MM.1S (cell line): Measurements from ENCODE around the gene MPG.

ENCODE experiments used
- DNase-seq: peaks from one replicate; pipeline ENCODE4 v3.0.0-alpha.2; 2015
- H2AFZ ChIP-seq: fragments of 300-600 bp; sonication (generic); 2 replicates; pipeline ENCODE4 v1.6.0; 2016; ENCODE audit warnings: antibody characterized with exemption, low read length
- H3F3A ChIP-seq: fragments of 300-600 bp; sonication (generic); 2 replicates; pipeline ENCODE4 v1.6.1; 2016; ENCODE audit warnings: mild to moderate bottlenecking, antibody characterized with exemption, low read length, moderate library complexity, mixed read lengths; ENCODE audit not compliant: insufficient read depth
- H3K27ac ChIP-seq: fragments of 300-600 bp; sonication (generic); 2 replicates; pipeline ENCODE4 v1.5.1; 2016; ENCODE audit warnings: mild to moderate bottlenecking, low read length
- H3K27me3 ChIP-seq: fragments of 300-600 bp; sonication (generic); replicated peaks from 2 replicates; pipeline ENCODE4 v1.6.0; 2016; ENCODE audit warnings: low read length; ENCODE audit not compliant: insufficient read depth
- H3K36me3 ChIP-seq: fragments of 300-600 bp; sonication (generic); replicated peaks from 2 replicates; pipeline ENCODE4 v1.6.1; 2016; ENCODE audit warnings: mild to moderate bottlenecking, low read length, mixed read lengths; ENCODE audit not compliant: insufficient read depth
- H3K4me1 ChIP-seq: fragments of 300-600 bp; sonication (generic); 2 replicates; pipeline ENCODE4 v1.6.1; 2016; ENCODE audit warnings: low read length, mixed read lengths
- H3K4me2 ChIP-seq: fragments of 300-600 bp; sonication (generic); 2 replicates; pipeline ENCODE4 v1.6.0; 2016; ENCODE audit warnings: low read depth, low read length
- H3K4me3 ChIP-seq: fragments of 300-600 bp; sonication (generic); 2 replicates; pipeline ENCODE4 v1.5.1; 2016; ENCODE audit warnings: low read length, mixed read lengths
- H3K79me2 ChIP-seq: fragments of 300-600 bp; sonication (generic); 2 replicates; pipeline ENCODE4 v1.6.1; 2016; ENCODE audit warnings: mixed run types, low read length, mixed read lengths
- H3K9ac ChIP-seq: fragments of 300-600 bp; sonication (generic); 2 replicates; pipeline ENCODE4 v1.6.1; 2016; ENCODE audit warnings: low read length, mixed read lengths
- H3K9me2 ChIP-seq: fragments of 300-600 bp; sonication (generic); replicated peaks from 2 replicates; pipeline ENCODE4 v1.6.1; 2016; ENCODE audit warnings: mild to moderate bottlenecking, low read length, mixed read lengths; ENCODE audit not compliant: insufficient read depth
- H3K9me3 ChIP-seq: fragments of 300-600 bp; sonication (generic); replicated peaks from 2 replicates; pipeline ENCODE4 v1.6.1; 2016; ENCODE audit warnings: mild to moderate bottlenecking, low read length, mixed read lengths; ENCODE audit not compliant: insufficient read depth
- H4K20me1 ChIP-seq: fragments of 300-600 bp; sonication (generic); 2 replicates; pipeline ENCODE4 v1.6.1; 2016; ENCODE audit warnings: mild to moderate bottlenecking, low read length, moderate library complexity, mixed read lengths; ENCODE audit not compliant: insufficient read depth
- EZH2 ChIP-seq: fragments of 300-600 bp; sonication (generic); optimal IDR thresholded peaks from 2 replicates; pipeline ENCODE3; 2017; ENCODE audit warnings: low read depth, mild to moderate bottlenecking, antibody characterized with exemption, low read length, mixed read lengths
- EZH2phosphoT487 ChIP-seq: fragments of 300-600 bp; sonication (generic); IDR thresholded peaks from 2 replicates; pipeline ENCODE4 v1.6.1; 2018; ENCODE audit warnings: antibody characterized with exemption, low read length
- TF ChIP-seq, protein P1 (sequence below): fragments of 300-600 bp; sonication (generic); IDR thresholded peaks from 2 replicates; pipeline ENCODE4 v1.5.1; 2016; ENCODE audit warnings: antibody characterized with exemption, low read length, mixed read lengths

The MPG gene

DNA sequence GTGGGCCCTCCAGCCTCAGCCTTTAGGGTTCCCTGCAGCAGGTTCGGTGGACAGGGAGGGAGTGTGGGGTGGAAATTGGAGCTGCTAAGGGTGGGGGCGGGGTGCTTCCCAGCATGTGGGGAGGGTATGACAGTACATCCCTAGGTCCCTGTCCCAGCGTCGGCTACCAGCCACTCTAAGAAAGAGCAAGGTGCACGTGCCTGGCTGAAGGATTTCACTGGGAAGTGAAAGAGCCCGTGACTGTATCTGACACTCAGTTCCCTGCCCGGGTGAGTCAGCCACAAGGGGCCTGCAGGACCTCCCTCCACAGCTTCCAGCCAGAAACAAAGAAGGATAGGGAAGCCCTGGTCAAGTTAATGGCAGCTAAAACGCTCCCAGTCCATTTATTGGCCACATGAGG is 20.3 kb upstream of the MPG start:
- no peak overlapping the region for H3K4me3 ChIP-seq
- no peaks in the 10 kb centered on the region for H3K9me2 ChIP-seq
- no peak for DNase-seq
- TF ChIP-seq, protein P1, sequence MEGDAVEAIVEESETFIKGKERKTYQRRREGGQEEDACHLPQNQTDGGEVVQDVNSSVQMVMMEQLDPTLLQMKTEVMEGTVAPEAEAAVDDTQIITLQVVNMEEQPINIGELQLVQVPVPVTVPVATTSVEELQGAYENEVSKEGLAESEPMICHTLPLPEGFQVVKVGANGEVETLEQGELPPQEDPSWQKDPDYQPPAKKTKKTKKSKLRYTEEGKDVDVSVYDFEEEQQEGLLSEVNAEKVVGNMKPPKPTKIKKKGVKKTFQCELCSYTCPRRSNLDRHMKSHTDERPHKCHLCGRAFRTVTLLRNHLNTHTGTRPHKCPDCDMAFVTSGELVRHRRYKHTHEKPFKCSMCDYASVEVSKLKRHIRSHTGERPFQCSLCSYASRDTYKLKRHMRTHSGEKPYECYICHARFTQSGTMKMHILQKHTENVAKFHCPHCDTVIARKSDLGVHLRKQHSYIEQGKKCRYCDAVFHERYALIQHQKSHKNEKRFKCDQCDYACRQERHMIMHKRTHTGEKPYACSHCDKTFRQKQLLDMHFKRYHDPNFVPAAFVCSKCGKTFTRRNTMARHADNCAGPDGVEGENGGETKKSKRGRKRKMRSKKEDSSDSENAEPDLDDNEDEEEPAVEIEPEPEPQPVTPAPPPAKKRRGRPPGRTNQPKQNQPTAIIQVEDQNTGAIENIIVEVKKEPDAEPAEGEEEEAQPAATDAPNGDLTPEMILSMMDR: no peak
- TF ChIP-seq EZH2 (no peak), EZH2phosphoT487 (no peak)
- no peak overlapping the region for H3K27ac ChIP-seq
- no peaks in the 10 kb centered on the region for H3K4me1 ChIP-seq
- H3K9me3 ChIP-seq: no peaks in the 10 kb centered on the region
- peaks cover 6% of the 10 kb centered on the region for H3F3A ChIP-seq
- no peak overlapping the region for H3K9ac ChIP-seq
- H2AFZ ChIP-seq: no peak overlapping the region
- no peak overlapping the region for H3K4me2 ChIP-seq
- H4K20me1 ChIP-seq: no peaks in the 10 kb centered on the region
- peaks cover 23% of the 10 kb centered on the region for H3K79me2 ChIP-seq
- no peaks in the 10 kb centered on the region for H3K27me3 ChIP-seq
- H3K36me3 ChIP-seq: 0 out of 2 replicates have a peak, but pooled peaks cover 3% of the 10 kb centered on the region

DNA sequence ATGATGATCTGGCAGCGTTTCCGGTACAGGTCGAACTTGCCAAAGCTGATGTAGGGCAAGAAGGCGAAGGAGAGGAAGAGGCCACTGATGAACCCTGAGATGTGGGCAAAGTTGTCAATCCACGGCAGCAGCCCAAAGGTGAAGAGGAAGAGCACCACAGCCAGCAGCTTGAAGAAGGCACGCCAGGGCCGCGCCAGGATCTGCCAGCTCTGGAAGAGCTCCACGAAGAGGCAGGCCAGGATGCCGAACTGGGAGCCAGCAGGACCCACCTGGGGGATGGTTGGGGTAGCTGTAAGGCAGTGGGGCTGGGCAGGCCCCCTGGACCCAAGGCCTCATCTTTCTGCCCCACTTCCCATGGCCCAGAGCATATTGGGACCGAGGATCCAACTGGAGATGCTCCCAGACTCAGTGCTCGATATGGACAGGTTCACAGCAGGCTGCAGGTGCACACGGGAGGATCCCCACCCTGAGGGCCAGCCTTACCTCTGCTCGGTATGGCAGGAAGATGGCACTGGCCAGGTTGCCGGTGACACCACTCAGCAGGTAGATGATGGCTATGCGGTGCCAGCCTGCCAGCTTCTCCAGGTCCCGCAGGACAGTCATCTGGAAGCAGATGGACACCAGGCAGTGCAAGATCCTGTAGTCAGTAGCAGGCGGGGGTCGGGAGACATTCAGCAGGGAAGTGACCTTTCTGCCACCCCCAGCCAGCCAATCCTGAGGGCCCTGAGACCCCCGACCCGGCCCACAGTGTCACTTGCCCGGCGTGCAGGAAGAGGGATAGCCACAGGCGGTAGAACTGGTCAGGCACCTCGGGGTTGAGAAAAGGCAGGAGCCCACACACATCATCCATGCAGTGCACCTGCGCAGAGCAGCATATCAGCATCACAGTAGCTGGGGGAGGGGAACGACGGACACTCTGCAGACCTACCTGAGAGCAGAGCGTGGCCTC is 19.3 kb upstream of the MPG start:
- H3K79me2 ChIP-seq: peaks cover 17% of the 10 kb centered on the region
- no peaks in the 10 kb centered on the region for H3F3A ChIP-seq
- no peak overlapping the region for H3K9ac ChIP-seq
- H3K27me3 ChIP-seq: no peaks in the 10 kb centered on the region
- no peaks in the 10 kb centered on the region for H3K9me3 ChIP-seq
- H3K4me2 ChIP-seq: no peak overlapping the region
- no peaks in the 10 kb centered on the region for H4K20me1 ChIP-seq
- H3K9me2 ChIP-seq: no peaks in the 10 kb centered on the region
- DNase-seq: no peak
- TF ChIP-seq EZH2 (no peak), EZH2phosphoT487 (no peak)
- TF ChIP-seq, protein P1: no peak
- H3K4me3 ChIP-seq: no peak overlapping the region
- H3K4me1 ChIP-seq: no peaks in the 10 kb centered on the region
- no peak overlapping the region for H2AFZ ChIP-seq
- H3K27ac ChIP-seq: no peak overlapping the region
- 0 out of 2 replicates have a peak, but pooled peaks cover 3% of the 10 kb centered on the region for H3K36me3 ChIP-seq

DNA sequence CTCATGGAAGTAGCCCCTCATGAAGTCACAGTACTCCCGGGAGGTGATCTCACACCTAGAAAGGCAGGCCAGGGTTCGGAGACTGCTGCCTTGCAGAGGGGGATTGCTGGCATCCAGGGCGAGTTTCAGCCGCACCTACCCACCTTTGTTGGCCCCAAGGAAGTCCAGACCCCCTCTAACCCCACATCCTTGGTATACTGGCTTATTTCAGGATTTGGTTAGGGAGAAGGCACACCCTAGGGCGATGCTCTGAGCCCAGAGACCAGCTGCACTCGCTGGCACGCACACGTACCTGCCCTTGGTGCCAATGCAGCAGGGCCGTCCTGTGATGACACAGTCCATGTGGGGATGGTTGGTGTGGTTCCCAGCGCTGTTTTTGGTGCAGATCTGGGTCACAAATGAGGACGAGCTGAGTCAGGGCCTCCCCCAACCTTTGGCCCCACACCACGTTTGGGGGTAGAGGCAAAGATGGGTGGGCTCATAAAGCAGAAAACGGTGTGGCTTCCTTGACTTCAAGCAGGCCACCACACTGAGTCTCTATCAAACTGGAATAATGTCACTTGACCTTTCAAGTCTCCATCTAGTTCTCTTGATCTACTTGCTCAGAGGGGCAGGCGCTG is 18.5 kb upstream of the MPG start:
- Histone ChIP-seq H3F3A (no peaks in the 10 kb centered on the region), H3K9me2 (no peaks in the 10 kb centered on the region), H3K9me3 (no peaks in the 10 kb centered on the region), H3K27me3 (no peaks in the 10 kb centered on the region), H3K36me3 (0 out of 2 replicates have a peak, but pooled peaks cover 3% of the 10 kb centered on the region), H3K79me2 (peaks cover 10% of the 10 kb centered on the region), H2AFZ (no peak overlapping the region), H3K9ac (no peak overlapping the region), H3K4me1 (no peaks in the 10 kb centered on the region), H3K4me3 (no peak overlapping the region), H3K27ac (no peak overlapping the region), H4K20me1 (no peaks in the 10 kb centered on the region), H3K4me2 (no peak overlapping the region)
- no peak for DNase-seq
- TF ChIP-seq EZH2phosphoT487 (no peak), EZH2 (no peak)
- TF ChIP-seq, protein P1: no peak
